PC-3 (cell line): Measurements from ENCODE around the gene DBNL.
"Not testable (repeated sequence)": the region's sequence is repeated elsewhere in the genome, so short reads cannot be mapped to it uniquely, and the experiment has no call there.

Source experiments
- CTCF ChIP-seq: fragments of 300-600 bp; sonication (generic); conservative IDR thresholded peaks from 2 replicates; pipeline ENCODE4 v1.5.1; 2017; ENCODE audit warnings: antibody characterized with exemption, low read depth, mild to moderate bottlenecking, low read length
- EZH2 ChIP-seq: fragments of 300-600 bp; sonication (generic); IDR thresholded peaks from one replicate; pipeline ENCODE4 v1.6.1; 2017; ENCODE audit warnings: antibody characterized with exemption, mild to moderate bottlenecking, low read length; ENCODE audit not compliant: unreplicated experiment
- EZH2phosphoT487 ChIP-seq: fragments of 300-600 bp; sonication (generic); IDR thresholded peaks from 2 replicates; pipeline ENCODE4 v1.6.1; 2018; ENCODE audit warnings: mild to moderate bottlenecking, antibody characterized with exemption, low read length, borderline replicate concordance

DNA sequence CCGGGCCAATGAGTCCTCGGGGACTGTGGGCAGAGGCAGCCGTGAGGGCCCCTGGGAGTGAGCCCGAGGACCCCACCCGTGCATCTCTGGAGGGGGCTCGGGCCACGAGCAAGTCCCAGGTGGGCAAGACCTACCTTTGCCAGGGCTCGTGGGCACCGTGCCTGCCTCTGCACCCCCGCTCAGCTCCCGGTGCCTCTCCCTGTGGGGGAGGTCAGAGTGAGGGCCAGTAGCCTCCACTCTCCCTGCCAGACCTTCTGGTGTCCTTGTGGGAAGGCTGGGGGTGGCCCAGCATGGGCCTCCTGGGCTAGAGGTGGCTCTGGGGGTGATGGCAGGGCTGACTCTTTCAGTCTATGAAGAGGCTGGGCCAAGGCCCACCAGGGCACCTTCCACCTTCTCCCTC lies 15.1 kb upstream of the DBNL start:
- TF ChIP-seq EZH2, CTCF, EZH2phosphoT487: not testable (repeated sequence)
